ENCODE data around the gene FEZ2.
"Not testable (repeated sequence)": the region's sequence is repeated elsewhere in the genome, so short reads cannot be mapped to it uniquely, and the experiment has no call there.

FEZ2 gene

GRCh38 chr2:36609507-36609906 lies 11.5 kb upstream of the FEZ2 start:
- Mint-ChIP-seq H3K27ac (ENCODE audit: low read depth) (no peak overlapping the region), H3K27me3 (peaks cover 34% of the 10 kb centered on the region), H3K4me3 (no peak overlapping the region), H3K9me3 (no peaks in the 10 kb centered on the region), H3K36me3 (ENCODE audit: insufficient read depth) (no peaks in the 10 kb centered on the region), H3K4me1 (no peaks in the 10 kb centered on the region)
- ATAC-seq (replicated peaks; ENCODE audit: extremely low read depth, poor library complexity, severe bottlenecking): no peak
- no peak for DNase-seq (ENCODE audit: low spot score in 2 of 2)

- Mint-ChIP-seq H3K27me3 (peaks cover 36% of the 10 kb centered on the region), H3K4me3 (no peak overlapping the region), H3K9me3 (no peaks in the 10 kb centered on the region), H3K27ac (ENCODE audit: low read depth) (no peak overlapping the region), H3K4me1 (no peaks in the 10 kb centered on the region), H3K36me3 (ENCODE audit: insufficient read depth) (no peaks in the 10 kb centered on the region)
- ATAC-seq (replicated peaks; ENCODE audit: extremely low read depth, poor library complexity, severe bottlenecking) (no peak), DNase-seq (ENCODE audit: low spot score in 2 of 2) (no peak)
These were observed 10.0 kb upstream of the FEZ2 start for GRCh38 chr2:36607947-36608346.

- Mint-ChIP-seq H3K27ac (ENCODE audit: low read depth) (no peak overlapping the region), H3K4me1 (no peaks in the 10 kb centered on the region), H3K9me3 (no peaks in the 10 kb centered on the region), H3K36me3 (ENCODE audit: insufficient read depth) (no peaks in the 10 kb centered on the region), H3K27me3 (peaks cover 32% of the 10 kb centered on the region), H3K4me3 (no peak overlapping the region)
- no peak for ATAC-seq (replicated peaks; ENCODE audit: extremely low read depth, poor library complexity, severe bottlenecking)
- DNase-seq (ENCODE audit: low spot score in 2 of 2): no peak
These were observed 9.0 kb upstream of the FEZ2 start for GRCh38 chr2:36606925-36607324.

- H3K27me3 Mint-ChIP-seq: peaks cover 23% of the 10 kb centered on the region
- no peak overlapping the region for H3K27ac Mint-ChIP-seq (ENCODE audit: low read depth)
- DNase-seq (ENCODE audit: low spot score in 2 of 2) (no peak), ATAC-seq (replicated peaks; ENCODE audit: extremely low read depth, poor library complexity, severe bottlenecking) (no peak)
- H3K9me3 Mint-ChIP-seq: no peaks in the 10 kb centered on the region
- no peaks in the 10 kb centered on the region for H3K4me1 Mint-ChIP-seq
- no peak overlapping the region for H3K4me3 Mint-ChIP-seq
- no peaks in the 10 kb centered on the region for H3K36me3 Mint-ChIP-seq (ENCODE audit: insufficient read depth)
These were observed 7.3 kb upstream of the FEZ2 start for GRCh38 chr2:36605273-36605672.

- H3K27ac Mint-ChIP-seq (ENCODE audit: low read depth); H3K4me3 Mint-ChIP-seq; ATAC-seq (replicated peaks; ENCODE audit: extremely low read depth, poor library complexity, severe bottlenecking); H3K4me1 Mint-ChIP-seq; DNase-seq (ENCODE audit: low spot score in 2 of 2); H3K9me3 Mint-ChIP-seq; H3K36me3 Mint-ChIP-seq (ENCODE audit: insufficient read depth): not testable (repeated sequence)
- peaks cover 23% of the 10 kb centered on the region for H3K27me3 Mint-ChIP-seq
These were observed 5.7 kb upstream of the FEZ2 start for GRCh38 chr2:36603629-36604028.

- no peak for ATAC-seq (replicated peaks; ENCODE audit: extremely low read depth, poor library complexity, severe bottlenecking)
- H3K27me3 Mint-ChIP-seq: no peaks in the 10 kb centered on the region
- peak overlapping the region; percentile 94 for H3K4me3 Mint-ChIP-seq
- peaks cover 4% of the 10 kb centered on the region for H3K36me3 Mint-ChIP-seq (ENCODE audit: insufficient read depth)
- H3K4me1 Mint-ChIP-seq: peaks cover 44% of the 10 kb centered on the region
- H3K9me3 Mint-ChIP-seq: no peaks in the 10 kb centered on the region
- no peak for DNase-seq (ENCODE audit: low spot score in 2 of 2)
- peak overlapping the region; percentile 56 for H3K27ac Mint-ChIP-seq (ENCODE audit: low read depth)
These were observed 901 bp downstream of the FEZ2 start for GRCh38 chr2:36597003-36597531.

- Mint-ChIP-seq H3K27me3 (no peaks in the 10 kb centered on the region), H3K9me3 (no peaks in the 10 kb centered on the region), H3K4me1 (peaks cover 50% of the 10 kb centered on the region), H3K27ac (ENCODE audit: low read depth) (peak overlapping the region; percentile 56), H3K36me3 (ENCODE audit: insufficient read depth) (peaks cover 4% of the 10 kb centered on the region), H3K4me3 (peak overlapping the region; percentile 94)
- ATAC-seq (replicated peaks; ENCODE audit: extremely low read depth, poor library complexity, severe bottlenecking): no peak
- DNase-seq (ENCODE audit: low spot score in 2 of 2): no peak
These were observed 1.6 kb downstream of the FEZ2 start for GRCh38 chr2:36596397-36596796.

GRCh38 chr2:36594849-36595248 lies 3.1 kb downstream of the FEZ2 start:
- H3K36me3 Mint-ChIP-seq (ENCODE audit: insufficient read depth): peaks cover 10% of the 10 kb centered on the region
- H3K4me3 Mint-ChIP-seq: no peak overlapping the region
- no peak overlapping the region for H3K27ac Mint-ChIP-seq (ENCODE audit: low read depth)
- no peak for ATAC-seq (replicated peaks; ENCODE audit: extremely low read depth, poor library complexity, severe bottlenecking)
- H3K4me1 Mint-ChIP-seq: peaks cover 53% of the 10 kb centered on the region
- H3K27me3 Mint-ChIP-seq: no peaks in the 10 kb centered on the region
- H3K9me3 Mint-ChIP-seq: no peaks in the 10 kb centered on the region
- DNase-seq (ENCODE audit: low spot score in 2 of 2): no peak

- no peaks in the 10 kb centered on the region for H3K9me3 Mint-ChIP-seq
- peaks cover 22% of the 10 kb centered on the region for H3K4me1 Mint-ChIP-seq
- ATAC-seq (replicated peaks; ENCODE audit: extremely low read depth, poor library complexity, severe bottlenecking): no peak
- no peak for DNase-seq (ENCODE audit: low spot score in 2 of 2)
- H3K4me3 Mint-ChIP-seq: no peak overlapping the region
- peaks cover 14% of the 10 kb centered on the region for H3K36me3 Mint-ChIP-seq (ENCODE audit: insufficient read depth)
- H3K27me3 Mint-ChIP-seq: no peaks in the 10 kb centered on the region
- H3K27ac Mint-ChIP-seq (ENCODE audit: low read depth): no peak overlapping the region
These were observed 8.7 kb downstream of the FEZ2 start for GRCh38 chr2:36589230-36589630.

- Mint-ChIP-seq H3K9me3 (no peaks in the 10 kb centered on the region), H3K36me3 (ENCODE audit: insufficient read depth) (peaks cover 21% of the 10 kb centered on the region), H3K27me3 (no peaks in the 10 kb centered on the region), H3K27ac (ENCODE audit: low read depth) (no peak overlapping the region), H3K4me3 (no peak overlapping the region), H3K4me1 (peaks cover 9% of the 10 kb centered on the region)
- ATAC-seq (replicated peaks; ENCODE audit: extremely low read depth, poor library complexity, severe bottlenecking): no peak
- no peak for DNase-seq (ENCODE audit: low spot score in 2 of 2)
These were observed 10.4 kb downstream of the FEZ2 start for GRCh38 chr2:36587556-36587955.

- H3K36me3 Mint-ChIP-seq (ENCODE audit: insufficient read depth): peaks cover 22% of the 10 kb centered on the region
- H3K9me3 Mint-ChIP-seq: no peaks in the 10 kb centered on the region
- H3K27me3 Mint-ChIP-seq: no peaks in the 10 kb centered on the region
- ATAC-seq (replicated peaks; ENCODE audit: extremely low read depth, poor library complexity, severe bottlenecking) (no peak), DNase-seq (ENCODE audit: low spot score in 2 of 2) (no peak)
- no peak overlapping the region for H3K27ac Mint-ChIP-seq (ENCODE audit: low read depth)
- H3K4me1 Mint-ChIP-seq: peaks cover 9% of the 10 kb centered on the region
- H3K4me3 Mint-ChIP-seq: no peak overlapping the region
These were observed 10.9 kb downstream of the FEZ2 start for GRCh38 chr2:36587101-36587500.

- no peaks in the 10 kb centered on the region for H3K9me3 Mint-ChIP-seq
- H3K36me3 Mint-ChIP-seq (ENCODE audit: insufficient read depth): peaks cover 24% of the 10 kb centered on the region
- no peak overlapping the region for H3K4me3 Mint-ChIP-seq
- no peaks in the 10 kb centered on the region for H3K27me3 Mint-ChIP-seq
- peaks cover 6% of the 10 kb centered on the region for H3K4me1 Mint-ChIP-seq
- ATAC-seq (replicated peaks; ENCODE audit: extremely low read depth, poor library complexity, severe bottlenecking): no peak
- H3K27ac Mint-ChIP-seq (ENCODE audit: low read depth): no peak overlapping the region
- DNase-seq (ENCODE audit: low spot score in 2 of 2): no peak
These were observed 11.3 kb downstream of the FEZ2 start for GRCh38 chr2:36586672-36587071.

- no peak for DNase-seq (ENCODE audit: low spot score in 2 of 2)
- no peak for ATAC-seq (replicated peaks; ENCODE audit: extremely low read depth, poor library complexity, severe bottlenecking)
- no peaks in the 10 kb centered on the region for H3K9me3 Mint-ChIP-seq
- no peaks in the 10 kb centered on the region for H3K4me1 Mint-ChIP-seq
- no peak overlapping the region for H3K4me3 Mint-ChIP-seq
- H3K27ac Mint-ChIP-seq (ENCODE audit: low read depth): no peak overlapping the region
- H3K27me3 Mint-ChIP-seq: no peaks in the 10 kb centered on the region
- H3K36me3 Mint-ChIP-seq (ENCODE audit: insufficient read depth): peaks cover 36% of the 10 kb centered on the region
These were observed 13.7 kb downstream of the FEZ2 start for GRCh38 chr2:36584148-36584794.
